GM23248 (cell line): ENCODE measurements around the gene KCNJ9. TPM values are rescaled to one million over a fixed set of nuclear protein-coding genes. Genes with fewer than 3 reads are reported as not detected.

Experiments
- DNase-seq: peaks from one replicate; pipeline ENCODE4 v3.0.0-alpha.2; 2015
- H2AFZ ChIP-seq: fragments of 200-600 bp; sonication (generic); 2 replicates; pipeline ENCODE4 v1.6.1; 2016; ENCODE audit warnings: antibody characterized with exemption
- H3F3A ChIP-seq: fragments of 200-600 bp; sonication (generic); 2 replicates; pipeline ENCODE4 v1.6.1; 2016; ENCODE audit warnings: mild to moderate bottlenecking, antibody characterized with exemption, mixed run types; ENCODE audit not compliant: insufficient read depth
- H3K27ac ChIP-seq: fragments of 200-600 bp; sonication (generic); 2 replicates; pipeline ENCODE4 v1.5.1; 2016; ENCODE audit warnings: mild to moderate bottlenecking
- H3K27me3 ChIP-seq: fragments of 200-600 bp; sonication (generic); replicated peaks from 2 replicates; pipeline ENCODE4 v1.6.1; 2016; ENCODE audit warnings: mild to moderate bottlenecking; ENCODE audit not compliant: insufficient read depth
- H3K36me3 ChIP-seq: fragments of 200-600 bp; sonication (generic); 2 replicates; pipeline ENCODE4 v1.6.1; 2016; ENCODE audit warnings: low read depth, mild to moderate bottlenecking
- H3K4me1 ChIP-seq: fragments of 200-600 bp; sonication (generic); 2 replicates; pipeline ENCODE4 v1.6.1; 2016; ENCODE audit warnings: mild to moderate bottlenecking; ENCODE audit not compliant: insufficient read depth
- H3K4me2 ChIP-seq: fragments of 200-600 bp; sonication (generic); one replicate; pipeline ENCODE4 v1.6.1; 2016; ENCODE audit warnings: mild to moderate bottlenecking; ENCODE audit not compliant: unreplicated experiment
- H3K4me3 ChIP-seq: fragments of 200-600 bp; sonication (generic); 2 replicates; pipeline ENCODE4 v1.5.1; 2016; ENCODE audit warnings: mild to moderate bottlenecking
- H3K79me2 ChIP-seq: fragments of 200-600 bp; sonication (generic); 2 replicates; pipeline ENCODE4 v1.6.1; 2016; ENCODE audit warnings: mild to moderate bottlenecking; ENCODE audit not compliant: insufficient read depth
- H3K9ac ChIP-seq: fragments of 200-600 bp; sonication (generic); 2 replicates; pipeline ENCODE4 v1.6.1; 2016; ENCODE audit warnings: mild to moderate bottlenecking
- H3K9me2 ChIP-seq: fragments of 200-600 bp; sonication (generic); 2 replicates; pipeline ENCODE4 v1.6.1; 2016; ENCODE audit warnings: mixed run types, mild to moderate bottlenecking, moderate library complexity; ENCODE audit not compliant: insufficient read depth
- H3K9me3 ChIP-seq: fragments of 200-600 bp; sonication (generic); one replicate; pipeline ENCODE4 v1.6.1; 2017; ENCODE audit warnings: low read depth
- H4K20me1 ChIP-seq: fragments of 200-600 bp; sonication (generic); 2 replicates; pipeline ENCODE4 v1.6.0; 2016; ENCODE audit not compliant: insufficient read depth
- EZH2 ChIP-seq: fragments of 200-600 bp; sonication (generic); IDR thresholded peaks from 2 replicates; pipeline ENCODE4 v1.6.1; 2018; ENCODE audit warnings: antibody characterized with exemption, mild to moderate bottlenecking; ENCODE audit not compliant: insufficient read depth, poor library complexity, severe bottlenecking
- EZH2phosphoT487 ChIP-seq: fragments of 200-600 bp; sonication (generic); IDR thresholded peaks from 2 replicates; pipeline ENCODE4 v1.6.1; 2018; ENCODE audit warnings: antibody characterized with exemption, moderate library complexity, mild to moderate bottlenecking, low read depth; ENCODE audit not compliant: insufficient read depth
- WGBS, 2 experiments: methylation state at CpG; one replicate each; pipeline ENCODE4 v1.1.6; 2015 to 2017; ENCODE audit warnings: low lambda C conversion rate in 2 of 2, low coverage in 1 of 2; ENCODE audit errors: missing lambda C conversion rate in 2 of 2; 5-methylcytosine and 5-hydroxymethylcytosine counted together
- in situ Hi-C: fragments of 300-500 bp; cut with MboI; formaldehyde crosslinking; loops from 2 replicates; pipeline ENCODE4 v1.15.0; 2020
- polyA plus RNA-seq: library from polyadenylated mRNA; unstranded; fragments of >200 nt; fragmentation: Nextera tagmentation; extraction: Ambion mirVana; gene quantifications from 2 replicates; pipeline ENCODE4 v1.2.1, GENCODE V29; 2016
- total RNA-seq: library from RNA; depleted of rRNA; stranded (reverse); fragments of >200 nt; shearing (Covaris generic); gene quantifications from 2 replicates; pipeline ENCODE4 v1.2.3, GENCODE V29; 2014

The KCNJ9 gene
- total and polyA plus RNA-seq, 2 experiments from 2014 or later = not detected

DNA sequence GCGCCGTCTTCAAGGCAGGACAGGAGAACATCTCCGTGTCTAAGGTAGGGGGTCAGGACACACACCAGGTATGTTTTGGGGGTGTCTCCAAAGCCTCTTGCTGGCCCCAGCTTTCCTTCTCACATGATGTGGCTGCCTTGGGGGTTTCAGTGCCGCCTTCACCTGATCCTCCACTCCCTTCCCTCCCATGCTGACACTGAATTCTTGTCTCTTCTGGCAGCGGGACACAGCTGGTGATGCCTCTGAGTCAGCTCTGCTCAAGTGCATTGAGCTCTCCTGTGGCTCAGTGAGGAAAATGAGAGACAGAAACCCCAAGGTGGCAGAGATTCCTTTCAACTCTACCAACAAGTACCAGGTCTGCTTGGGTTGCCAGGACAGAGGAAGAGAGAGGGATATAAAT lies 47.7 kb downstream of the KCNJ9 start:
- Histone ChIP-seq H3K9me3 (no peaks in the 10 kb centered on the region), H3K79me2 (no peaks in the 10 kb centered on the region), H3K9me2 (no peaks in the 10 kb centered on the region), H3K27me3 (no peaks in the 10 kb centered on the region), H2AFZ (no peak overlapping the region), H3K27ac (no peak overlapping the region), H3F3A (peaks cover 11% of the 10 kb centered on the region), H3K4me3 (no peak overlapping the region), H3K4me1 (peaks cover 40% of the 10 kb centered on the region), H3K9ac (no peak overlapping the region), H4K20me1 (no peaks in the 10 kb centered on the region), H3K4me2 (no peak overlapping the region), H3K36me3 (no peaks in the 10 kb centered on the region)
- in situ Hi-C loops = no loop called here
- no peak for TF ChIP-seq EZH2phosphoT487
- peak; percentile 62 for DNase-seq
- WGBS, 2 experiments = 96 to 98% methylated on average over 4 to 5 of the region's 5 CpGs

DNA sequence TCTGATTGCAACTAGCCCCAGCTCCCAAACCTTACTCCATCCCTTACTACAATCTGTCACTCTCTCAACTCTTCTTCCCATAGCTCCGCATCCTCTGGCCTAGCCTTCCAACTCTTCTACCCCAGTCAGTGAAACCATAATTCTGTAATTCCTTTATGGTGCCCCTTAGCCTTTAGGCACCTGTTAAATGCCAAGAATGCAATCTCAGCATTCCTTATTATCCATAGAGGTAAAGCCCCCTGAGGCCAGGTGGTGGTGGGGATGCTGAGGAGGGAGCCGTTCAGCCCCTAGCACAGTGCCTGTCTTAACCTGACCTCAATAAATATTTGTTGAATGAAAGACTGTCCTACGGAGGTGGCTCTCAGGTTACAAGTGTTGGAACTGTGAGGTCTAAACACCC lies 48.2 kb downstream of the KCNJ9 start:
- no peaks in the 10 kb centered on the region for H3K79me2 ChIP-seq
- H3K4me2 ChIP-seq = no peak overlapping the region
- in situ Hi-C loops = no loop called here
- H3K9me3 ChIP-seq = no peaks in the 10 kb centered on the region
- H3K9me2 ChIP-seq = no peaks in the 10 kb centered on the region
- H3F3A ChIP-seq = peaks cover 11% of the 10 kb centered on the region
- H4K20me1 ChIP-seq = no peaks in the 10 kb centered on the region
- no peak overlapping the region for H3K27ac ChIP-seq
- H3K4me1 ChIP-seq = peaks cover 35% of the 10 kb centered on the region
- TF ChIP-seq EZH2phosphoT487 = no peak
- TF ChIP-seq EZH2 = no peak
- H3K36me3 ChIP-seq = no peaks in the 10 kb centered on the region
- H3K27me3 ChIP-seq = no peaks in the 10 kb centered on the region
- H3K9ac ChIP-seq = no peak overlapping the region
- no peak for DNase-seq
- H2AFZ ChIP-seq = no peak overlapping the region
- WGBS, 2 experiments = 87 to 91% methylated on average over 3 of the region's 3 CpGs
- H3K4me3 ChIP-seq = no peak overlapping the region

DNA sequence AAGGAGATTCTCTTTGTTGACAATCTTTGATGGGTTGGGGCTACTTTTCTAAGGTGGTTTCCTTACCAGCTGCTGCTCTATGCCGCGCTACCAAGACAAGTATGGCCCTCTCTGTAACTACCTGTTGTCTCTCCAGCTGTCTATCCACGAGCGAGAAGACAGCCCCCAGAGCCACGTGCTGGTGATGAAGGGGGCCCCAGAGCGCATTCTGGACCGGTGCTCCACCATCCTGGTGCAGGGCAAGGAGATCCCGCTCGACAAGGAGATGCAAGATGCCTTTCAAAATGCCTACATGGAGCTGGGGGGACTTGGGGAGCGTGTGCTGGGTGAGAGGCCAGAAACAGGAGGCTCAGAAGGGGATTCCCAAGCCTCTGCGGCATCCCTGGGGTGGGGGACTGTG lies 48.6 kb downstream of the KCNJ9 start:
- H3K4me3 ChIP-seq = no peak overlapping the region
- H3K4me2 ChIP-seq = no peak overlapping the region
- no peaks in the 10 kb centered on the region for H3K79me2 ChIP-seq
- TF ChIP-seq EZH2phosphoT487 (no peak), EZH2 (no peak)
- H4K20me1 ChIP-seq = no peaks in the 10 kb centered on the region
- H3F3A ChIP-seq = peaks cover 11% of the 10 kb centered on the region
- H3K27me3 ChIP-seq = no peaks in the 10 kb centered on the region
- peaks cover 31% of the 10 kb centered on the region for H3K4me1 ChIP-seq
- H3K36me3 ChIP-seq = no peaks in the 10 kb centered on the region
- DNase-seq = no peak
- H3K9me2 ChIP-seq = no peaks in the 10 kb centered on the region
- H3K27ac ChIP-seq = no peak overlapping the region
- H3K9me3 ChIP-seq = no peaks in the 10 kb centered on the region
- in situ Hi-C loops = no loop called here
- 82 to 84% methylated on average over 11 of the region's 11 CpGs for WGBS, 2 experiments
- H2AFZ ChIP-seq = no peak overlapping the region
- no peak overlapping the region for H3K9ac ChIP-seq

DNA sequence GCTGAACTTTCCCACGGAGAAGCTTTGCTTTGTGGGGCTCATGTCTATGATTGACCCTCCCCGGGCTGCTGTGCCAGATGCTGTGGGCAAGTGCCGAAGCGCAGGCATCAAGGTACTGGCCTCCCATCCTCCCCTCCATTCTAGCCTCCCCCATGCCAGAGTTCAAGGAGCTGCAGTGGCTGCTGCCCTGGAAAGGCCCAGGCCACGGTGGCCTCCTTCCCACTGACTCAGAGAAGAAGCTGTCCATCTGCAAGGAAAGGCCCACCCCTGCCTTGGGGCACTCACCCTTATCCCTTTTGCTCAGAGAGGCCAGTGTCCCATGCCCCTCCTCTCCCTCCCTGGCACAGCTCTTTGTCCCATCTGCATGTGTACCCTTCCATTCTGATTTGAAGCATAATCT lies 49.1 kb downstream of the KCNJ9 start:
- no peak for DNase-seq
- Histone ChIP-seq H4K20me1 (no peaks in the 10 kb centered on the region), H3K27me3 (no peaks in the 10 kb centered on the region), H3K4me2 (no peak overlapping the region), H3F3A (peaks cover 6% of the 10 kb centered on the region), H3K9me3 (no peaks in the 10 kb centered on the region), H3K9me2 (no peaks in the 10 kb centered on the region), H2AFZ (no peak overlapping the region), H3K27ac (no peak overlapping the region), H3K4me3 (no peak overlapping the region), H3K9ac (no peak overlapping the region), H3K36me3 (no peaks in the 10 kb centered on the region), H3K79me2 (no peaks in the 10 kb centered on the region), H3K4me1 (peaks cover 26% of the 10 kb centered on the region)
- WGBS, 2 experiments = 80 to 86% methylated on average over 5 of the region's 5 CpGs
- in situ Hi-C loops = no loop called here
- no peak for TF ChIP-seq EZH2phosphoT487
- no peak for TF ChIP-seq EZH2

DNA sequence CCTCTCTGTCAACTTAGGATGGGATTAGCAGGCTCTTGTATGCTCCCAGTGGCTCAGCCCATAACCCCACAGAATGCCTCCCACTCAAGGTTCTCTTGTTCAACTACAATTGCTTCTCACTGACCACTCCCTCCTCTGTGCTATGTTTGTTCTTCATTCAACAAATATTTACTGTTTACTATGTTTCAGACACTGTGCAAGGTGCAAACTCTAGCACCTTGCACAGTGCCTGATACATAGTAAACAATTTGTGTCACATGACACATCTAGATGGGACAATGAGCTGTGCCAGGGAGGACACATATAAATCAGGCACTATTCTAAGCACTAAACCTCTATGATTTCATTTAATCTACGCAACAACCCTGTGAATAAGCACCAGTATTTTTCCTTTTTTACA lies 49.6 kb downstream of the KCNJ9 start:
- Histone ChIP-seq H3K9ac (no peak overlapping the region), H4K20me1 (no peaks in the 10 kb centered on the region), H3K36me3 (no peaks in the 10 kb centered on the region), H3K4me3 (no peak overlapping the region), H3K79me2 (no peaks in the 10 kb centered on the region), H3K27ac (no peak overlapping the region), H3K27me3 (no peaks in the 10 kb centered on the region), H3K4me2 (no peak overlapping the region), H3K4me1 (peaks cover 21% of the 10 kb centered on the region), H2AFZ (no peak overlapping the region), H3K9me3 (no peaks in the 10 kb centered on the region), H3F3A (peaks cover 1% of the 10 kb centered on the region; the same call in 1 of the 2 replicates), H3K9me2 (no peaks in the 10 kb centered on the region)
- in situ Hi-C loops = no loop called here
- DNase-seq = no peak
- TF ChIP-seq EZH2phosphoT487 = no peak
- TF ChIP-seq EZH2 = no peak
- 77 to 89% methylated on average over 1 of the region's 1 CpG for WGBS, 2 experiments
